ENCODE measurements around the gene CNGA1. TPM values are rescaled to one million over a fixed set of nuclear protein-coding genes. Genes with fewer than 3 reads are reported as not detected.

Gene CNGA1
- 0.91 TPM in 1 of 2 replicates, not detected in the other for total RNA-seq (2014; rRNA removed; shearing (Covaris generic))

DNA sequence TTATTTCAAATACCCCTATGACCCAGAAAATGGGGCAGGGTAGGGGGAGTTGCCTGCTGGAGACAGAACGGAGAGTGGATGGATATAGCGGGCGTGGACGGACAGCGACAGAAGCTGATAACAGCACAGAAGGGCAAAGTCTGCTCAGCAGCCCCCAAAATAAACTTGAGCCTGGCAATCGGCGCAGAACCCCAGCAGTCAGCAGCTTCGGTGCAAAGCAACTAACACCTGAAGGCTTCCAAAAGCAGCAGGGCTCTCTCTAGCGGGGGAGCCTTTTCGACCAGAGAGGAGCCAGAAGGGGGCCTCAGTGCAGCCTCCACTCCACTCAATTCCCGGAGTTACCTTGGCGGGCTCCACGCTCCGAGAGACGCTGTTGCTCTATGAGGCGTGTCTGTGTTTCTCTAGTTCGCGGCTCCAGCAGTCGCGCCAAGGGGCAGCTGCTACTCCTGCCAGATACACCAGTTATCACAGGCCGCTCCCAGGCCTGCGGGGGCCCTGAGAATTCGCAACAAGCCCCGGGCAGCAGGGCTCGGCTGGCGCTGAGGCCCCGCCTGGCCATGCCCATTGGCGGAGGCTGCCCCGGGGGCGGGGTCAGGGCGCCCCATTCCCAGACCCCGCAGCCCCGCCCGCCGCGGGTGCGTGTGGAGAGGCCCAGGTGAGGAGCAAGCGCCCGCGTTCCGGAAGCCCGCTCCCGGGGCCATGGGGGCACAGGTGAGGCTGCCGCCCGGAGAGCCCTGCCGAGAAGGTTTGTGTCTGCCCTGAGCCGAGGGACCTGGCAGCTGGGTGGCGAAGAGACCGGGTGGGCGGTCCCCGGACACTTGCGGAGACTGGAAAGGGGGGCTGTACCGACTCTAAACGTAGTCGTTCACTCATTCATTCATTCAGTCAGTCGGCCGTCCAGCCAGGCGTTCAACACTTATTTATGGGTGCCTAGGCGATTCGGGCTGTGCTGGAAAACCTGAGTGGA, at the start of gene CNGA1, which contains the start of gene NIPAL1:
CNGA1 (minus strand) TSS at position 541 of the 967 bp plus-strand sequence. CDS start 63,992 bp downstream, outside the sequence.
NIPAL1 (plus strand) TSS at position 632 of the 967 bp plus-strand sequence; CDS start at position 700, 68 bp downstream.
- no peaks in the 10 kb centered on the region; the same call in 1 of the 2 replicates for H3K4me1 ChIP-seq (replicated peaks)
- peak within 1 kb of the TSS; percentile 72 for H3K4me3 ChIP-seq
- peak; percentile 58 to 73 for DNase-seq (ENCODE audit: low read depth in 1 of 2, low spot score in 2 of 2)
- H3K27me3 ChIP-seq (replicated peaks): no peaks in the 10 kb centered on the region
- peak within 1 kb of the TSS; percentile 79 for H3K27ac ChIP-seq
- H3K9me3 ChIP-seq (replicated peaks): no peaks in the 10 kb centered on the region
- H3K36me3 ChIP-seq: no peaks in the 10 kb centered on the region

DNA sequence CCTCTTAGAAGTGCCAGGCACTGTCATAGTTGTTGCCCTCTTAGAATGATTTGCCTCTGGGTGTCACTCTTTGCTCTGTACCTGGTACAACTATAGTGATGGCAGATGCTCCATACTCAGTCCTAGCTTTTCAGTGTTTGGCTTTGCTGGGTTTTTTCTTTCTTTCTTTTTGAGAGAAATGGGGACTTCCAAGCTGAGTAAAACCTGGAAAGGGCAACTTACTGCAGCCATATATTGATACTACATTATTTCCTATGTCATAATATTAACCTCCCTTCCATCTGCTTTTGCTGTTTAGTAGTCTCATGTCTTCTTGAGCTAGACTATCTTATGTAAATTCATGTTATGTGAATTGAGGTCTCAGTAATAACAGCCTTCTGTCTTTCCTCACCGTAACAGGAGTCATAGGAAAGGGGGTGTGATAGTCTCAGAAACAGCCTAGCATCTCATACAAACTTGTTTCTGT, 49.1 kb upstream of the CNGA1 start:
- H3K27me3 ChIP-seq (replicated peaks): no peaks in the 10 kb centered on the region
- no peaks in the 10 kb centered on the region for H3K9me3 ChIP-seq (replicated peaks)
- no peaks in the 10 kb centered on the region for H3K36me3 ChIP-seq
- H3K27ac ChIP-seq: no peak overlapping the region
- no peak overlapping the region for H3K4me3 ChIP-seq
- no peaks in the 10 kb centered on the region for H3K4me1 ChIP-seq (replicated peaks)
- no peak for DNase-seq (ENCODE audit: low read depth in 1 of 2, low spot score in 2 of 2)

DNA sequence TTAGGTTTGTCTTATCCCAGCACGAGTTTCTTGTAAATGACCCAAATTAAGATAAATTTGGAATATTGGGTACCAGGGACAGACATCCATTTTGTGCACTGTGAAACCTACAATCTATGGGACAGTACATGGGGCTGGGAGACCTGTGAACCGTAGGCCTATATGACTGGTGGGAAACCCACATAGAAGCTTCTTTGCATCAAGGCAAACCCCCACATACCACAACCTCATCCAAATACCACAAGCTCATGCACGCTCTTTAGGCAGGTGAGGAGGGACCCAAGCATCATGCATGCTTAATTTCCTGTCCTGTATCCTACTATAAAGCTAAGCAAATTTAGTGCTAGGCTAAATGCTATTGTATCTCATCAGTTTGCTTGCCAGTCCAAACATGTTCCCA, 47.9 kb upstream of the CNGA1 start:
- DNase-seq (ENCODE audit: low read depth in 1 of 2, low spot score in 2 of 2): no peak
- H3K27me3 ChIP-seq (replicated peaks): no peaks in the 10 kb centered on the region
- H3K36me3 ChIP-seq: no peaks in the 10 kb centered on the region
- H3K27ac ChIP-seq: no peak overlapping the region
- no peaks in the 10 kb centered on the region for H3K9me3 ChIP-seq (replicated peaks)
- no peaks in the 10 kb centered on the region for H3K4me1 ChIP-seq (replicated peaks)
- no peak overlapping the region for H3K4me3 ChIP-seq

DNA sequence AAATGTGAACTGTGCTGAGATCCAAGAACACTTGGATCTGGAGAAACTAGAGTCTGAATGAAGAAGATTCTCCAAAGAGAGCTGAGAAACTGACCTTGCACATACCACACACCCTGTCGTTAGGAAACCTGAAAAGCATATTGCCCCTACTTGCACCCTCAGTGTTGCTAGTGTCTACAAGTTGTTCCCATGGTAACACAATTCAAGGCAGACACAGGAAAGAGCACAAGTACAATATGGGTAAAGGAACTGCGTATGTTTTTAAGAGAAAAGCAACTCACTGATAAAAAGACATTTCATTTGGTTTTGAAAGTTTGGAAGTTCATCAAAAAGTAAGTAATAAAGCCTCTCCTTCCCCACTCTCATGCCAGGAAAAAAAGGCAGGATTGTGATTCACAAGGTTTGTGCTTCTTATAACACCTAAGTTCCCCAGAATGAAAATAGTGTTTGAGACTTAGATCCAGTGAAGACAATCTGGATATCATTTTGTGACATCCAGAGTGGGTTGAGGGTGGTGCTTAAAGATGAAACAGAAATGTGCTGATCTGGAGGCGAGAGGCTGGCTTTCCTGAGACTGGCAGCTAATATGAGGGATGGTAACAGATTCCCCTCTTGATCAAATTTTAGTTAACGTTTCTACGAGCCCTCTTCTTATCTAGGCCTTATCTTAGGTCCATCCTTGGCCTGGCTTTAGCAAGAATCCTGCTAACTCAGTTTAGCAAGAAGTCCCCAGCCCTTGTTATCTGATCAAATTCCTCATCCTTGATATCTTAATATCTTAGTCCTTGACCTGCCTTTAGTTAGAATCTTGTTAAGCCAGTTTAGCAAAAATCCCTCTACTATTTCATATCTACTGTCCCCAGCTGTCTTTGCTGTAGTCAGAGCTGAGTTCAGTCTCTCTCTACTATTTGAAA, 42.4 kb upstream of the CNGA1 start:
- H3K4me1 ChIP-seq (replicated peaks): no peaks in the 10 kb centered on the region
- H3K36me3 ChIP-seq: no peaks in the 10 kb centered on the region
- H3K27me3 ChIP-seq (replicated peaks): no peaks in the 10 kb centered on the region
- no peak for DNase-seq (ENCODE audit: low read depth in 1 of 2, low spot score in 2 of 2)
- no peak overlapping the region for H3K4me3 ChIP-seq
- H3K9me3 ChIP-seq (replicated peaks): no peaks in the 10 kb centered on the region
- H3K27ac ChIP-seq: no peak overlapping the region

DNA sequence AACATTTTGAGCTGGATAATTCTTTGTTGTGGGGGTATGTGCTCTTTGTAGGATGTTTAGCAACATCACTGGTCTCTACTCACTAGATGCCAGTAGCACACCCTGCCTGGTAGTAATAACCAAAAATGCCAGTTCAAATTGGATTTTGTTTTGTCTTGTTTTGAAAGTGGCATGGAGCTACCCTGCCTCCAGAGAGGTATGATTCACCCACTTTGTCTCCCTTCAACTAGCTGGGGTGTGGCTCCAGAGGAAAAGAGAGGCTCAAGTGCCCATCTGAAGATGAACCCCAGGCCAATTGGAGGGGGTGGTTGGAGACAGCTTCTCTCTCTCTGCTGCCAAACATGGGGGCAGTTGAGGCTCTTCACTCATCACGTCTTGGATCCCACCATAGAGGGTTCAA, 34.6 kb upstream of the CNGA1 start:
- H3K27me3 ChIP-seq (replicated peaks): no peaks in the 10 kb centered on the region
- no peak overlapping the region for H3K4me3 ChIP-seq
- no peaks in the 10 kb centered on the region for H3K36me3 ChIP-seq
- H3K9me3 ChIP-seq (replicated peaks): no peaks in the 10 kb centered on the region
- H3K4me1 ChIP-seq (replicated peaks): no peaks in the 10 kb centered on the region
- no peak overlapping the region for H3K27ac ChIP-seq
- DNase-seq (ENCODE audit: low read depth in 1 of 2, low spot score in 2 of 2): no peak

DNA sequence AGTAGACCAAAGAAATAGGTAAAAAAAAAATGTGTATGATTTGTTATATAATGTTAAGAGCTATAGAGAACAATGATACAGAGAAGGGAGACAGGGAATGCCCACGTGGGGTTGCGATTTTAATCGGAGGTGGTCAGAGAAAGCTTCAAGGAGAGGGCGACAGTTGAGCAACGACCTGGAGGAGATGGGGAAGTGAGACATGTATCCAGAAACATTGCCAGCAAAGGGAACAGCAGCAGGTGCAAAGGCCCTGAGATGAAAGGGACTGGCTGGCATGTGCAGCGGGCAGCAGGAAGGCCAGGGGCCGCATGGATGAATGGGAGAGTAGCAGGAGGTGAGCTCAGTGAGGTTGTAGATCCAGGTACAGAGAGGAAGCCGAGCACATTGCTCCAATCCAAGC, 33.0 kb upstream of the CNGA1 start:
- Histone ChIP-seq H3K27ac (no peak overlapping the region), H3K4me3 (no peak overlapping the region), H3K36me3 (no peaks in the 10 kb centered on the region), H3K9me3 (replicated peaks) (no peaks in the 10 kb centered on the region), H3K27me3 (replicated peaks) (no peaks in the 10 kb centered on the region), H3K4me1 (replicated peaks) (no peaks in the 10 kb centered on the region)
- DNase-seq (ENCODE audit: low read depth in 1 of 2, low spot score in 2 of 2): no peak

DNA sequence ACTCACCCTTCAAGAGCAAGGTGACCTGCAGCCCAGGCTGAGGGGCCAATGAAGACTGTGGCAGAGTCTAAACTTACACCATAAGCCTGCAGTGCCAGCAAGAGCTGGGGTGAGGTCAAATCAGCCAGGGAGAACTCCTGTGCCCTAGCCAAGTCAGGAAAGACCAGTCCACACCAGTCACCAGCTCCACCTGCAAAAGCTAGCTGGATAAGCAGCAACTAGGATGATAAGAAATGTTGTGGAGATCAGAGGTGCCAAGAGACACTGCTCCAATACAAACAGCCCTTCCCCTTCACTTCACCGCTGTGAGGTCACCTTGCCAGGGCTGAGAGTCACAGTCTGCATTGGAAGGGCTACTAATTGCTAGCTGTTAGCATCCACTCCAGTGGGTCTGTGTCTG, 31.4 kb upstream of the CNGA1 start:
- Histone ChIP-seq H3K9me3 (replicated peaks) (no peaks in the 10 kb centered on the region), H3K27ac (no peak overlapping the region), H3K4me1 (replicated peaks) (peaks cover 1% of the 10 kb centered on the region; the same call in 1 of the 2 replicates), H3K36me3 (no peaks in the 10 kb centered on the region), H3K27me3 (replicated peaks) (no peaks in the 10 kb centered on the region), H3K4me3 (no peak overlapping the region)
- DNase-seq (ENCODE audit: low read depth in 1 of 2, low spot score in 2 of 2): no peak

DNA sequence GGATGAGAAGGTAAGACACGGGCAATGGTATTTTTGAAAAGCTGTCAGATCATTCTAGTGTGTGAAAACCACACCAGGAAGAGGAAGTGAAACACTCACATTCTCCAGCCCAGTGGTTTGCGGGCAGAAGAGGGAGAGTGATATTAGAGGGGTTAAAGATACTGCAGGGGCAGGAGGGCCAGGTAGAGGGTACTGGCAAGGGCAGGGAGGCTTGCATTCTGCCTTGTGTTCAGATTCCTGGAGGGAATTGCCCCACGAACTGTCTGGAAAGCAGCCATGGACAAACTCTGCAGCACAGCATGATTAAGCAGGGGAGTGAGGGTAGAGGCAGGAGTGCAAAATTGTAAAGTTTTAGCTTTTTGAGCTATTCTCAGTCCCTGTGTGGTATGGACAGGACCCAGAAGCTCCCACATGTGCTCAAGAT, 31.0 kb upstream of the CNGA1 start:
- Histone ChIP-seq H3K27me3 (replicated peaks) (no peaks in the 10 kb centered on the region), H3K36me3 (no peaks in the 10 kb centered on the region), H3K4me3 (no peak overlapping the region), H3K27ac (no peak overlapping the region), H3K9me3 (replicated peaks) (no peaks in the 10 kb centered on the region), H3K4me1 (replicated peaks) (peaks cover 5% of the 10 kb centered on the region; the same call in 1 of the 2 replicates)
- no peak for DNase-seq (ENCODE audit: low read depth in 1 of 2, low spot score in 2 of 2)

DNA sequence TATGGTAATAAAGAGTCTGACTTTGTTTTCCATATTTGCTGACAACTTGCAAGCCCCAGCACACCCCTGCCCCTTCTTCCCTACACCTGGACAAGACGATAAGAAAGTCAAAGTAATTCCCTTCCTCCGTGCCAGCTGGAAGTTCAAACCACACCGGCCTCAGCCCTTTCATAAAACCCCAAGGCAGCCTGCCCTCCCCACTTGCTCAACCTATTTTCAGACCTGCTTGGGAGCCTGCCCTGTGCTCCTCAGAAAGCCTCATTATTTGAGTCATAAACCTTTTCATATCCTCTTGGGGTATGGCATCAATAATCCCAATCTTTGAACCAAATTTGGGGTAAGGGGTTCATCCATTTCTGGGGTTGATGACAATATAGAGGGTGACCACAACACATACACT, 29.6 kb upstream of the CNGA1 start:
- Histone ChIP-seq H3K4me1 (replicated peaks) (peaks cover 5% of the 10 kb centered on the region; the same call in 1 of the 2 replicates), H3K9me3 (replicated peaks) (no peaks in the 10 kb centered on the region)

DNA sequence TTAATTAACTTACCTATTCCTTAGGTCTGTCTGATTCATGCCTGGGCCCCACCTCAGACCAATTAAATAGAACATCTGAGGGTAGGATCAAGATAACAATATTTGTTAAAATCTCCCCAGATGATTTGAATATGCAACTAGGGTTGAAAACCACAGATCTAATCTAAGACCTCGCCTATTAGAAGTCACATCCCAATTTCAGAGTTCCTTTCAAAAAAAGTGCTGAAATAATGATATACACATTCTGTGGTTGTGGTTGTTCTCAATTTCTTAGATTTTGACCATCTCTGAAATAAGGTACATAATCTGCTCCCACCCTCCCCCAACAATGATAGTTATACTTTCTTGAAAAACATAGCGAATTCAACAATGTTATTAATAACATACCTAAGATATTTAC, 27.8 kb upstream of the CNGA1 start:
- no peaks in the 10 kb centered on the region for H3K9me3 ChIP-seq (replicated peaks)
- H3K27me3 ChIP-seq (replicated peaks): no peaks in the 10 kb centered on the region
- DNase-seq (ENCODE audit: low read depth in 1 of 2, low spot score in 2 of 2): no peak
- no peak overlapping the region for H3K4me3 ChIP-seq
- no peaks in the 10 kb centered on the region for H3K36me3 ChIP-seq
- H3K27ac ChIP-seq: no peak overlapping the region
- peaks cover 5% of the 10 kb centered on the region; the same call in 1 of the 2 replicates for H3K4me1 ChIP-seq (replicated peaks)

More for the DNA sequence above, 29.6 kb upstream of the CNGA1 start:
- no peak for DNase-seq (ENCODE audit: low read depth in 1 of 2, low spot score in 2 of 2)
- H3K27ac ChIP-seq: no peak overlapping the region
- H3K36me3 ChIP-seq: no peaks in the 10 kb centered on the region
- no peaks in the 10 kb centered on the region for H3K27me3 ChIP-seq (replicated peaks)
- H3K4me3 ChIP-seq: no peak overlapping the region

DNA sequence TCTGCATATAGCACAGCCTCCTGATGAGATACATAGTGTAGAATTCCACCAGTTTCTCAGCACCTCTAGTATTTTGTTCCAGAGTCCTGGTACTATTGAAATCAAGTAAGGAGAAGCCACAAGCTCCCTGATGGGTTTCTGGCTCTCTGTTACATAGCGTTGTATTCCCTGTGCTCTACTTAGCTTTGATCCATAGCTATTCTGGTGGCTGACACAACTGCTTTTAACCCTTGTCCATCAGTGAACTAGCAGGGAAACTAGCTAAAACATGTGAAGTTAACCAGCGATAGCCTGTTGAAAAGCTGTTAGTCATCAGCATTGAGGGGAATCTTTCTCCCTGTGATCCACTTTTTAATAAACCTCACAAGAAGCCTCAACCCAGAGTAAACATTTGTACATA, 27.0 kb upstream of the CNGA1 start:
- Histone ChIP-seq H3K9me3 (replicated peaks) (no peaks in the 10 kb centered on the region), H3K4me1 (replicated peaks) (peaks cover 5% of the 10 kb centered on the region; the same call in 1 of the 2 replicates), H3K27me3 (replicated peaks) (no peaks in the 10 kb centered on the region), H3K4me3 (no peak overlapping the region), H3K36me3 (no peaks in the 10 kb centered on the region), H3K27ac (no peak overlapping the region)
- DNase-seq (ENCODE audit: low read depth in 1 of 2, low spot score in 2 of 2): no peak

DNA sequence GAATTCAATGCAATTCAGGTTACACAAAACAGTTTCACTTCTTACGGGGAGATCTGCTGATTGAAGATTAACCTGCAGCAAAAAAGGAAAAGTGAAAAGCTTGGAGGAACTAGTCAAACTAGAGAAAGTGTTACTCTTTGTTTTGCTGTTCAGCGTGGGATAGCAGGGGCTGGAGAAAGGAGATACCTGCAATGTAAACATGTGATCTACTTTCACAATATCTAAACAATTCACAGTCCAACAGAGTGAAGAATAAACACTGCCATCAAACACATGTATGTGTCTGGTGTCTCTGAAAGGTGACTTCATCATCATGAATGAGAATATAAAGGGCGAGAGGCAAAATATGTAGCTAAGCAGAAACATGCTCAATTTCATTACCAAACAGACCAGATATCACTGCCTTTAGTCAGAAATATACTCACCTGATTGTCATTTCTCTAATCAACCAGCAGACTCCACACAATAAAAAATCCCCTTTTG, 26.5 kb upstream of the CNGA1 start:
- Histone ChIP-seq H3K36me3 (no peaks in the 10 kb centered on the region), H3K9me3 (replicated peaks) (no peaks in the 10 kb centered on the region), H3K4me1 (replicated peaks) (peaks cover 5% of the 10 kb centered on the region; the same call in 1 of the 2 replicates), H3K4me3 (no peak overlapping the region), H3K27me3 (replicated peaks) (no peaks in the 10 kb centered on the region), H3K27ac (no peak overlapping the region)
- no peak for DNase-seq (ENCODE audit: low read depth in 1 of 2, low spot score in 2 of 2)

DNA sequence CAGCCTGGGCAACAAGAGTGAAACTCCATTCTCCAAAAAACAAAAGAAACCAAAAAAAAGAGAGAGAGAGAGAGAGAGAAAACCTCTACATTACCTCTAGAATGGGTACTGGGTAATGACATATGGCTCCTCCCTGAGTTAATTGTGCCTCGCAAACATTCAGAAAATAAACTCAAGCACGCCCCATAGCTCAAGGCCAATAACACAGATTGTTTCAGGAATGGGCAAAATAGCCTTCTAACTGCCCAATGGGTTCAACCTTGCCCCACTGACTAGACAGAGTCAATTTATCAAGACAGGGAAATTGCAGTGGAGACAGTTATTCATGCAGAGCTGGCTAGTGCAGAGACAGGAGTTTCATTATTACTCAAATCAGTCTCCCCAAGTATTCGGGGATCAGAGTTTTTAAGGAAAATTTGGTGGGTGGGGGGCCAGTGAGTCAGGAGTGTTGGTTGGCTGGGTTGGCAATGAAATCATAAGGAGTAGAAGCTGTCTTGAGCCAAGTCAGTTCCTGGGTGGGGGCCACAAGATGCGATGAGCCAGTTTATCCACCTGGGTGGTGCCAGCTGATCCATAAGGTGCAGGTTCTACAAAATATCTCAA, 25.2 kb upstream of the CNGA1 start:
- Histone ChIP-seq H3K27ac (no peak overlapping the region), H3K9me3 (replicated peaks) (no peaks in the 10 kb centered on the region), H3K36me3 (no peaks in the 10 kb centered on the region), H3K4me3 (no peak overlapping the region), H3K4me1 (replicated peaks) (peaks cover 5% of the 10 kb centered on the region; the same call in 1 of the 2 replicates), H3K27me3 (replicated peaks) (no peaks in the 10 kb centered on the region)
- DNase-seq (ENCODE audit: low read depth in 1 of 2, low spot score in 2 of 2): no peak
